ENCODE measurements around the gene ILF3.

GRCh38 chr19:10639836-10640235 lies 14.3 kb upstream of the ILF3 start:
- no peak for TF ChIP-seq POLR2A (IDR thresholded peaks at IDR 0.05)
- no peak for TF ChIP-seq CTCF (IDR thresholded peaks at IDR 0.05)

All from thyroid gland (tissue), 4 donors.